K562 (cell line): Measurements from ENCODE around the gene MPV17L2. TPM values are rescaled to one million over a fixed set of nuclear protein-coding genes. Genes with fewer than 3 reads are reported as not detected.

Source experiments
- ATF1 ChIP-seq, 2 experiments: fragments of 450-650 bp in 1 of 2; IDR thresholded peaks; 2 replicates each; pipeline ENCODE4 v1.6.1; 2016; ENCODE audit warnings: missing compliant biosample characterization in 1 of 2, missing genetic modification characterization in 1 of 2
- ATF6 ChIP-seq: sonication (generic); formaldehyde crosslinking; IDR thresholded peaks from 2 replicates; pipeline ENCODE4 v1.4.0; 2020; ENCODE audit warnings: mild to moderate bottlenecking, missing genetic modification reagents
- CGGBP1 ChIP-seq: fragments of 250-450 bp; sonication (Bioruptor Pico); IDR thresholded peaks from 2 replicates; pipeline ENCODE4 v1.9.0; 2021; ENCODE audit warnings: mild to moderate bottlenecking
- DPF2 ChIP-seq: fragments of 450-650 bp; IDR thresholded peaks from 2 replicates; pipeline ENCODE4 v1.6.1; 2016
- GABPB2 ChIP-seq: fragments of 250-450 bp; sonication (Bioruptor Pico); conservative IDR thresholded peaks from 2 replicates; pipeline ENCODE4 v1.5.1; 2021; ENCODE audit warnings: mild to moderate bottlenecking
- MTA1 ChIP-seq: fragments of 450-650 bp; IDR thresholded peaks from 2 replicates; pipeline ENCODE4 v1.6.1; 2017; ENCODE audit warnings: borderline replicate concordance
- MTA3 ChIP-seq: fragments of 450-650 bp; formaldehyde crosslinking; IDR thresholded peaks from 2 replicates; pipeline ENCODE4 v1.6.1; 2017; ENCODE audit warnings: mild to moderate bottlenecking, borderline replicate concordance
- NFRKB ChIP-seq: fragments of 450-650 bp; IDR thresholded peaks from 2 replicates; pipeline ENCODE4 v1.6.1; 2016; ENCODE audit warnings: low read depth
- RBM17 ChIP-seq: fragments of 200-400 bp; formaldehyde crosslinking; IDR thresholded peaks from 2 replicates; pipeline ENCODE4 v1.6.1; 2017; ENCODE audit warnings: low read depth, mild to moderate bottlenecking, low read length, borderline replicate concordance
- RBM22 ChIP-seq: fragments of 200-400 bp; formaldehyde crosslinking; IDR thresholded peaks from 2 replicates; pipeline ENCODE4 v1.6.1; 2018; ENCODE audit warnings: low read length, low read depth; ENCODE audit not compliant: poor library complexity, severe bottlenecking
- SP2 ChIP-seq: IDR thresholded peaks from 2 replicates; pipeline ENCODE4 v1.6.1; 2011; ENCODE audit warnings: mild to moderate bottlenecking, low read depth, low read length, moderate library complexity; ENCODE audit not compliant: poor library complexity, severe bottlenecking; ENCODE audit errors: extremely low read depth
- STAG1 ChIP-seq: sonication (generic); formaldehyde crosslinking; IDR thresholded peaks from 2 replicates; pipeline ENCODE4 v1.5.0; 2020; ENCODE audit warnings: missing genetic modification reagents, borderline replicate concordance
- TFAM ChIP-seq: fragments of 250-450 bp; sonication (Bioruptor Pico); conservative IDR thresholded peaks from 2 replicates; pipeline ENCODE4 v1.5.0; 2021; ENCODE audit warnings: mild to moderate bottlenecking, moderate library complexity
- ZBTB33 ChIP-seq: sonication (generic); formaldehyde crosslinking; IDR thresholded peaks from 2 replicates; pipeline ENCODE4 v1.8.1; 2023; ENCODE audit warnings: mild to moderate bottlenecking, missing genetic modification reagents
- ZBTB9 ChIP-seq: fragments of 450-650 bp; formaldehyde crosslinking; IDR thresholded peaks from 2 replicates; pipeline ENCODE4 v1.4.0; 2020; ENCODE audit warnings: mild to moderate bottlenecking, moderate library complexity
- ZNF121 ChIP-seq: sonication (generic); formaldehyde crosslinking; conservative IDR thresholded peaks from 2 replicates; pipeline ENCODE4 v1.8.0; 2022; ENCODE audit warnings: missing genetic modification reagents
- ZNF184 ChIP-seq: sonication (generic); formaldehyde crosslinking; IDR thresholded peaks from 2 replicates; pipeline ENCODE4 v1.5.0; 2020; ENCODE audit warnings: missing genetic modification reagents
- ZNF274 ChIP-seq: IDR thresholded peaks from 2 replicates; pipeline ENCODE4 v1.6.1; 2011; ENCODE audit warnings: low read depth, mild to moderate bottlenecking, low read length, moderate library complexity, borderline replicate concordance
- ZNF3 ChIP-seq: fragments of 250-450 bp; sonication (Bioruptor Pico); IDR thresholded peaks from 2 replicates; pipeline ENCODE4 v1.5.0; 2021; ENCODE audit warnings: mild to moderate bottlenecking, moderate library complexity
- ZNF408 ChIP-seq: fragments of 250-450 bp; sonication (Bioruptor Pico); IDR thresholded peaks from 2 replicates; pipeline ENCODE4 v1.4.0; 2020; ENCODE audit warnings: low read depth, mild to moderate bottlenecking, moderate library complexity
- ZNF431 ChIP-seq: sonication (generic); formaldehyde crosslinking; IDR thresholded peaks from 2 replicates; pipeline ENCODE4 v1.8.0; 2022; ENCODE audit warnings: mild to moderate bottlenecking, missing genetic modification reagents
- ZNF511 ChIP-seq: sonication (generic); formaldehyde crosslinking; IDR thresholded peaks from 2 replicates; pipeline ENCODE4 v1.8.0; 2022; ENCODE audit warnings: mild to moderate bottlenecking, missing genetic modification reagents
- ZNF75A ChIP-seq: fragments of 450-650 bp; formaldehyde crosslinking; IDR thresholded peaks from 2 replicates; pipeline ENCODE4 v1.4.0; 2020; ENCODE audit warnings: mild to moderate bottlenecking
- polyA plus RNA-seq, 8 experiments: library from polyadenylated mRNA; depleted of rRNA in 4 of 8; stranded (reverse) in 5 of 8; unstranded in 3 of 8; fragments of >200 nt; fragmentation: Nextera tagmentation in 2 of 8; fragmentation: Illumina TruSeq in 1 of 8; extraction: Ambion mirVana in 2 of 8; extraction: Trizol in 1 of 8; gene quantifications; 2 replicates each; pipeline versions ENCODE4 v1.2.1 to v1.2.3, GENCODE V29; 2011 to 2014; ENCODE audit warnings: inconsistent platforms in 1 of 8, missing spikeins in 1 of 8
- total RNA-seq, 7 experiments: library from RNA; depleted of rRNA in 6 of 7; stranded (reverse); fragments of >200 nt in 6 of 7; fragmentation: Illumina TruSeq in 2 of 7; extraction: Trizol in 2 of 7; gene quantifications; 2 replicates each; pipeline versions ENCODE4 v1.2.1 to v1.2.3, GENCODE V29; 2011 to 2021; ENCODE audit warnings: low replicate concordance in 1 of 7

Gene MPV17L2
- total and polyA plus RNA-seq, 9 of the 15 experiments (the other 6 are each of a cell fraction or from before 2014, with no cell fraction given) = 10.6 to 60.2 (median 28.5) TPM

- TF ChIP-seq ATF6 (CRISPR knock-in tag) (no peak), ZNF511 (CRISPR knock-in tag) (peak; percentile 93; the same call in 1 of the 2 replicates), ZNF184 (no peak), ZBTB9 (no peak), CGGBP1 (CRISPR knock-in tag) (no peak), SP2 (no peak), STAG1 (CRISPR knock-in tag) (no peak), ZNF121 (no peak), MTA3 (peak; percentile 95), NFRKB (no peak), GABPB2 (CRISPR knock-in tag) (no peak), ZNF75A (CRISPR knock-in tag) (no peak), DPF2 (peak; percentile 89), MTA1 (peak; percentile 86), ZBTB33 (CRISPR knock-in tag) (peak; percentile 70), ZNF431 (0 out of 2 replicates have a peak, but pooled peaks have one; percentile 31), TFAM (no peak), ATF1 (CRISPR knock-in tag; IDR thresholded peaks at IDR 0.05) (no peak), ATF1 (tag; IDR thresholded peaks at IDR 0.05) (peak; percentile 63), RBM22 (no peak), ZNF408 (CRISPR knock-in tag) (no peak), ZNF3 (CRISPR knock-in tag) (no peak), RBM17 (no peak), ZNF274 (no peak)
Observed at GRCh38 chr19:18223860-18224524, 31.0 kb downstream of the MPV17L2 start (continued).
